PC-3 (cell line): ENCODE results near the gene ROR1. TPM values are rescaled to one million over a fixed set of nuclear protein-coding genes. Genes with fewer than 3 reads are reported as not detected.

Experiments used
- ATAC-seq: fragments of 200-7000 bp; cut with Tn5 transposase; 2 replicates; pipeline ENCODE4 v1.9.1; 2020; ENCODE audit warnings: mild to moderate bottlenecking, moderate library complexity
- BruUV-seq: library from RNA; stranded (reverse); fragments of 400-500 nt; replicated peaks from 2 replicates; lab custom pipeline; 2021; lab: Mats Ljungman, UMichigan
- CTCF ChIA-PET: fragments of 300-600 bp; sonication (Branson Sonifier 250); formaldehyde crosslinking; loops from one replicate; lab custom pipeline; 2022; ENCODE audit warnings: antibody characterized with exemption; lab: Charles Lee
- POLR2A ChIA-PET: fragments of 300-600 bp; sonication (Branson Sonifier 250); formaldehyde crosslinking; loops from one replicate; lab custom pipeline; 2022; ENCODE audit warnings: antibody characterized with exemption; ENCODE audit not compliant: unreplicated experiment; lab: Charles Lee
- DNase-seq: peaks from one replicate; pipeline ENCODE4 v3.0.0-alpha.2; 2015
- H2AFZ ChIP-seq: fragments of 300-600 bp; sonication (generic); 2 replicates; pipeline ENCODE4 v1.6.0; 2016; ENCODE audit warnings: antibody characterized with exemption, low read length
- H3F3A ChIP-seq: fragments of 300-600 bp; sonication (generic); one replicate; pipeline ENCODE4 v1.6.0; 2017; ENCODE audit warnings: antibody characterized with exemption, low read length, control low read depth, mild to moderate bottlenecking; ENCODE audit not compliant: unreplicated experiment
- H3K27ac ChIP-seq: fragments of 300-600 bp; sonication (generic); 2 replicates; pipeline ENCODE4 v1.5.1; 2016; ENCODE audit warnings: mild to moderate bottlenecking, low read length
- H3K27me3 ChIP-seq: fragments of 300-600 bp; sonication (generic); 2 replicates; pipeline ENCODE4 v1.6.1; 2016; ENCODE audit warnings: low read length, mixed read lengths
- H3K36me3 ChIP-seq: fragments of 300-600 bp; sonication (generic); 2 replicates; pipeline ENCODE4 v1.6.1; 2016; ENCODE audit warnings: low read depth, mixed run types, low read length, mixed read lengths
- H3K4me1 ChIP-seq: fragments of 300-600 bp; sonication (generic); 2 replicates; pipeline ENCODE4 v1.5.1; 2016; ENCODE audit warnings: low read length; ENCODE audit not compliant: insufficient read depth
- H3K4me2 ChIP-seq: fragments of 300-600 bp; sonication (generic); 2 replicates; pipeline ENCODE4 v1.6.0; 2016; ENCODE audit warnings: low read length
- H3K4me3 ChIP-seq: fragments of 300-600 bp; sonication (generic); 2 replicates; pipeline ENCODE4 v1.5.1; 2016; ENCODE audit warnings: mild to moderate bottlenecking, low read length, mixed read lengths
- H3K79me2 ChIP-seq: fragments of 300-600 bp; sonication (generic); 2 replicates; pipeline ENCODE4 v1.6.1; 2017; ENCODE audit warnings: low read length, mixed read lengths
- H3K9ac ChIP-seq: fragments of 300-600 bp; sonication (generic); 2 replicates; pipeline ENCODE4 v1.6.0; 2016; ENCODE audit warnings: mild to moderate bottlenecking, low read length
- H3K9me2 ChIP-seq: fragments of 300-600 bp; sonication (generic); replicated peaks from 2 replicates; pipeline ENCODE4 v1.6.1; 2016; ENCODE audit warnings: mixed run types, low read length, mixed read lengths
- H3K9me3 ChIP-seq: fragments of 300-600 bp; sonication (generic); 2 replicates; pipeline ENCODE4 v1.6.1; 2016; ENCODE audit warnings: low read length, mixed read lengths
- H4K20me1 ChIP-seq: fragments of 300-600 bp; sonication (generic); 2 replicates; pipeline ENCODE4 v1.6.1; 2016; ENCODE audit warnings: low read length, mixed read lengths
- CTCF ChIP-seq: fragments of 300-600 bp; sonication (generic); conservative IDR thresholded peaks from 2 replicates; pipeline ENCODE4 v1.5.1; 2017; ENCODE audit warnings: antibody characterized with exemption, low read depth, mild to moderate bottlenecking, low read length
- EZH2 ChIP-seq: fragments of 300-600 bp; sonication (generic); IDR thresholded peaks from one replicate; pipeline ENCODE4 v1.6.1; 2017; ENCODE audit warnings: antibody characterized with exemption, mild to moderate bottlenecking, low read length; ENCODE audit not compliant: unreplicated experiment
- EZH2phosphoT487 ChIP-seq: fragments of 300-600 bp; sonication (generic); IDR thresholded peaks from 2 replicates; pipeline ENCODE4 v1.6.1; 2018; ENCODE audit warnings: mild to moderate bottlenecking, antibody characterized with exemption, low read length, borderline replicate concordance
- intact Hi-C: fragments of 100-400 bp; cut with micrococcal nuclease; formaldehyde crosslinking; loops from 2 replicates; pipeline ENCODE4 v1.9.0; 2023
- total RNA-seq: library from RNA; depleted of rRNA; stranded (reverse); fragments of >200 nt; gene quantifications from 2 replicates; pipeline ENCODE4 v1.2.3, GENCODE V29; 2014

Gene ROR1
- total RNA-seq, 1 experiment from 2014 or later: 16.5 TPM

DNA sequence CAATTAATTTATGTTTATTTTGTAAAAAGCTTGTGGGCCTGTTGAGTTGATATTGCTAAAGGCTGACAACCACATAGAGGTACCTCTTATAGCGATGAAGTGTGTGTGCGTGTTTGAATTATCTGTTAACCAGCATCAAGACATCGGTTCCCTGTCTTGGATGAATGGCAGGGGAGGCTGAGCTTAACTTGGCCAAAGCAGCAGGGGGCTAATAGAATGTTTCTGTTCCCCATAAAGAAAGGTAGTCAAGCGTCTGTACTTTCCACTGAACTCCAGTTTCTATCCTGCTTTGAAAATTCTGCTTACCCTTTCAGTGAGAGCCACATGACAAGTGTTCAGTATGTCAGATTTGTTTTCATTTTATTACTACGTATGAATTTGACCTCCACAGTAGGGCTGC lies 63.0 kb downstream of the ROR1 start:
- no peak overlapping the region for H2AFZ ChIP-seq
- H3K9me2 ChIP-seq: no peaks in the 10 kb centered on the region
- no TSS peak for BruUV-seq
- TF ChIP-seq EZH2: no peak
- TF ChIP-seq EZH2phosphoT487: no peak
- no peak for TF ChIP-seq CTCF
- ATAC-seq (no peak), DNase-seq (no peak)
- ChIA-PET POLR2A (no interaction called here), CTCF (no interaction called here)
- no peaks in the 10 kb centered on the region for H3K9me3 ChIP-seq
- intact Hi-C loops: no loop called here
- no peak overlapping the region for H3K4me2 ChIP-seq
- H3F3A ChIP-seq: no peaks in the 10 kb centered on the region
- H3K36me3 ChIP-seq: no peaks in the 10 kb centered on the region
- H3K9ac ChIP-seq: no peak overlapping the region
- peaks cover 39% of the 10 kb centered on the region; the same call in 1 of the 2 replicates for H3K79me2 ChIP-seq
- H3K4me3 ChIP-seq: no peak overlapping the region
- H3K4me1 ChIP-seq: peaks cover 25% of the 10 kb centered on the region
- no peaks in the 10 kb centered on the region for H3K27me3 ChIP-seq
- no peaks in the 10 kb centered on the region for H4K20me1 ChIP-seq
- no peak overlapping the region for H3K27ac ChIP-seq

GRCh38 chr1:63843010-63843409 lies 69.2 kb downstream of the ROR1 start:
- Histone ChIP-seq H3K36me3 (no peaks in the 10 kb centered on the region), H2AFZ (no peak overlapping the region), H3K9me3 (no peaks in the 10 kb centered on the region), H4K20me1 (no peaks in the 10 kb centered on the region), H3K27ac (no peak overlapping the region), H3K9ac (no peak overlapping the region), H3K79me2 (peaks cover 27% of the 10 kb centered on the region), H3K4me1 (peaks cover 11% of the 10 kb centered on the region), H3K9me2 (no peaks in the 10 kb centered on the region), H3F3A (no peaks in the 10 kb centered on the region), H3K27me3 (no peaks in the 10 kb centered on the region), H3K4me3 (no peak overlapping the region), H3K4me2 (no peak overlapping the region)
- ChIA-PET POLR2A (no interaction called here), CTCF (no interaction called here)
- TF ChIP-seq EZH2phosphoT487 (no peak), EZH2 (no peak), CTCF (no peak)
- no TSS peak for BruUV-seq
- no peak for DNase-seq
- ATAC-seq: no peak
- intact Hi-C loops: no loop called here

DNA sequence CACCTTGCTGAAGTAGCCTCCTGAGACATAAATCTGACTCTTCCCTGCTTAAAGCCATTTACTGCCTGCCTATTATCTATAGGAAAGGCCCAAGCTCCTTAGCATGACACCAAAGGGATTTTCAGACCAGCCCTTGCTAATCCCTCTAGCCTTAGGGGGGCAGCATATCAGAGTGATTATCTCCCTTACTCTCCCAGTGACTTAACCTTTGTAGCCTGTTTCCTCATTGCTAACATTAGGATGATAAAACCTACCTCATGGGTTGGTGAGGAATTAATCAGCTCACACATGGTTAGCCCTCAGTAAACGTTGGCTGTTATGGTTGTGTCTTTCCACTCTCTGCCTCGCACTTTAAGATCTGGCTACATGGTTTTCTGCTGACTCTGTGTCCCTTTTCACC lies 70.1 kb downstream of the ROR1 start:
- H3K79me2 ChIP-seq: peaks cover 26% of the 10 kb centered on the region
- no peak overlapping the region for H3K4me2 ChIP-seq
- no TSS peak for BruUV-seq
- H3K9ac ChIP-seq: no peak overlapping the region
- no peak for ATAC-seq
- H3F3A ChIP-seq: no peaks in the 10 kb centered on the region
- H4K20me1 ChIP-seq: no peaks in the 10 kb centered on the region
- H3K27ac ChIP-seq: no peak overlapping the region
- peaks cover 11% of the 10 kb centered on the region for H3K4me1 ChIP-seq
- no peak for DNase-seq
- H3K36me3 ChIP-seq: no peaks in the 10 kb centered on the region
- no peak overlapping the region for H2AFZ ChIP-seq
- no peaks in the 10 kb centered on the region for H3K9me2 ChIP-seq
- H3K9me3 ChIP-seq: no peaks in the 10 kb centered on the region
- intact Hi-C loops: no loop called here
- CTCF ChIA-PET: no interaction called here
- TF ChIP-seq CTCF (0 out of 2 replicates have a peak, but pooled peaks have one; percentile 15), EZH2 (no peak)
- H3K4me3 ChIP-seq: no peak overlapping the region
- POLR2A ChIA-PET: interaction anchor here (0.6 kb wide), 1 partner anchor 247 kb away, joined by 4 read pairs; no protein-coding TSS in a partner anchor
- H3K27me3 ChIP-seq: no peaks in the 10 kb centered on the region
